ENCODE results near the gene RAB11FIP3. TPM values are rescaled to one million over a fixed set of nuclear protein-coding genes. Genes with fewer than 3 reads are reported as not detected.

The RAB11FIP3 gene
- total RNA-seq, 1 experiment from 2014 or later = 38.4 TPM

GRCh38 chr16:442976-443375, 17.5 kb downstream of the RAB11FIP3 start:
- H3K79me2 ChIP-seq (ENCODE audit: low read depth) = no peaks in the 10 kb centered on the region
- TF ChIP-seq EZH2 (IDR thresholded peaks at IDR 0.05; ENCODE audit: low read depth) = no peak
- no peak for TF ChIP-seq CTCF (conservative IDR thresholded peaks at IDR 0.05)
- no peaks in the 10 kb centered on the region for H3K9me2 ChIP-seq (ENCODE audit: insufficient read depth)
- H3K36me3 ChIP-seq (ENCODE audit: low read depth) = no peaks in the 10 kb centered on the region
- intact Hi-C loops (cut with micrococcal nuclease; ENCODE audit: unreplicated experiment) = no loop called here
- no peaks in the 10 kb centered on the region for H3K27me3 ChIP-seq (ENCODE audit: insufficient read depth, low read depth)
- no peaks in the 10 kb centered on the region; the same call in none of the 2 replicates for H4K20me1 ChIP-seq (ENCODE audit: insufficient read depth)
- POLR2A ChIA-PET (ENCODE audit: unreplicated experiment) = no interaction called here
- no peaks in the 10 kb centered on the region for H3F3A ChIP-seq (ENCODE audit: insufficient read depth, low read depth)
- CTCF ChIA-PET = no interaction called here
- no peaks in the 10 kb centered on the region for H3K4me1 ChIP-seq (replicated peaks; ENCODE audit: insufficient read depth)
- no peak overlapping the region for H3K27ac ChIP-seq
- no TSS peak for BruUV-seq (replicated peaks)
- no peaks in the 10 kb centered on the region for H3K9me3 ChIP-seq (ENCODE audit: insufficient read depth, low read depth)
- H3K4me3 ChIP-seq = no peak overlapping the region
- no peak overlapping the region for H2AFZ ChIP-seq
- DNase-seq = no peak
- no peak overlapping the region for H3K4me2 ChIP-seq

- no peaks in the 10 kb centered on the region for H3K9me2 ChIP-seq (ENCODE audit: insufficient read depth)
- H3K79me2 ChIP-seq (ENCODE audit: low read depth) = no peaks in the 10 kb centered on the region
- no peak overlapping the region for H3K4me3 ChIP-seq
- BruUV-seq (replicated peaks) = no TSS peak
- ChIA-PET CTCF (no interaction called here), POLR2A (ENCODE audit: unreplicated experiment) (no interaction called here)
- H3K4me1 ChIP-seq (replicated peaks; ENCODE audit: insufficient read depth) = no peaks in the 10 kb centered on the region
- no peak for DNase-seq
- H4K20me1 ChIP-seq (ENCODE audit: insufficient read depth) = no peaks in the 10 kb centered on the region; the same call in none of the 2 replicates
- no peak overlapping the region for H3K27ac ChIP-seq
- no peaks in the 10 kb centered on the region for H3K36me3 ChIP-seq (ENCODE audit: low read depth)
- H3K27me3 ChIP-seq (ENCODE audit: insufficient read depth, low read depth) = no peaks in the 10 kb centered on the region
- TF ChIP-seq CTCF (conservative IDR thresholded peaks at IDR 0.05) = no peak
- no peak for TF ChIP-seq EZH2 (IDR thresholded peaks at IDR 0.05; ENCODE audit: low read depth)
- no peak overlapping the region for H2AFZ ChIP-seq
- H3F3A ChIP-seq (ENCODE audit: insufficient read depth, low read depth) = no peaks in the 10 kb centered on the region
- H3K4me2 ChIP-seq = no peak overlapping the region
- H3K9me3 ChIP-seq (ENCODE audit: insufficient read depth, low read depth) = no peaks in the 10 kb centered on the region
- intact Hi-C loops (cut with micrococcal nuclease; ENCODE audit: unreplicated experiment) = no loop called here
Measured at GRCh38 chr16:444027-444426, 18.6 kb downstream of the RAB11FIP3 start.

GRCh38 chr16:445566-445965, 20.1 kb downstream of the RAB11FIP3 start:
- intact Hi-C loops (cut with micrococcal nuclease; ENCODE audit: unreplicated experiment) = no loop called here
- no peak for DNase-seq
- Histone ChIP-seq H3K27me3 (ENCODE audit: insufficient read depth, low read depth) (no peaks in the 10 kb centered on the region), H3K27ac (no peak overlapping the region), H3K9me3 (ENCODE audit: insufficient read depth, low read depth) (no peaks in the 10 kb centered on the region), H3K4me2 (no peak overlapping the region), H3K4me1 (replicated peaks; ENCODE audit: insufficient read depth) (no peaks in the 10 kb centered on the region), H3K4me3 (no peak overlapping the region), H4K20me1 (ENCODE audit: insufficient read depth) (no peaks in the 10 kb centered on the region; the same call in 1 of the 2 replicates), H3F3A (ENCODE audit: insufficient read depth, low read depth) (no peaks in the 10 kb centered on the region), H3K79me2 (ENCODE audit: low read depth) (no peaks in the 10 kb centered on the region), H2AFZ (no peak overlapping the region), H3K9me2 (ENCODE audit: insufficient read depth) (no peaks in the 10 kb centered on the region), H3K36me3 (ENCODE audit: low read depth) (no peaks in the 10 kb centered on the region)
- no TSS peak for BruUV-seq (replicated peaks)
- ChIA-PET POLR2A (ENCODE audit: unreplicated experiment) (no interaction called here), CTCF (no interaction called here)
- TF ChIP-seq EZH2 (IDR thresholded peaks at IDR 0.05; ENCODE audit: low read depth) = no peak
- TF ChIP-seq CTCF (conservative IDR thresholded peaks at IDR 0.05) = no peak

Measured in PC-9 (cell line).